ENCODE results near the gene PPP1R26. TPM values are rescaled to one million over a fixed set of nuclear protein-coding genes. Genes with fewer than 3 reads are reported as not detected.
A peak's percentile ranks its signal among the peaks of the same experiment; 100 is the strongest.

PPP1R26 gene
- total and polyA plus RNA-seq, 7 donors: 2.0 to 9.5 (median 3.8) TPM

DNA sequence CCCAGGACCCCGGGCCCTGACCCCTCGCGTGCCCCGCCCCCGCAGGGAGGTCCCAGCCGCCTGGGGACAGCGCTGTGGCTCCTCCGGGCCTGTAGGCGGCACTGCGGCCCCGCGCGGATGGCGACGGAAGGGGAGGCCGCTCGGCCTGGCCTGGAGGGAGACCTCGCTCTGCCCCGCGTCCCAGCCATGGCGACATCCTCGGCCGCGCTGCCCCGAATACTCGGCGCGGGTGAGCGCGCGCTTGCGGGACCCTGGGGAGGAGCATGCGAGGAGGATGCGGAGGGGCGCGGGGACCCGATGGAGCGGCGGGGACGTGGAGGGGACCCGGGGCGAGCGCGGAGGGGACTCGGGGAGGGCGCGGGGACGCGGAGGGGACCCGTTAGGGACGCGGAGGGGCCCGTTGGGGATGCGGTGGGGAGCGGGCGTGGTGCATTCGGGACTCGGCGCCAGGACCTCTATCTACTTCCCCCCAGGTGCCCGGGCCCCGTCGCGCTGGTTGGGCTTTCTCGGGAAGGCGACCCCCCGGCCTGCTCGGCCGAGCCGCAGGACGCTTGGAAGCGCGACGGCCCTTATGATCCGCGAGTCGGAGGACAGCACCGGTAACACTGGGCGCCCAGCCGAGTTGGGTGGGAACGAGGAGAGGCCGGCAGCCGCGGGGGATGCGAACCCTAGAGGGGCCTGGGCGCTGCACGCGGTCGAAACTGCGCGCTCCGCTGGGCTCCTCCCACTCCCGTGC is 21.1 kb downstream of the PPP1R26 start, which contains the start of gene MRPS2:
TSS of gene MRPS2 (plus strand) at position 158 of the 736 bp plus-strand sequence. CDS start at position 187, 29 bp downstream.
- Histone ChIP-seq H3K27me3 (ENCODE audit: insufficient read depth in 3 of 3, low read length in 2 of 3) (no peaks in the 10 kb centered on the region), H3K4me3 (peak within 1 kb of the TSS; percentile 86), H3K36me3 (ENCODE audit: insufficient read depth in 1 of 2, low read depth in 1 of 2) (peaks cover 0 to 32% of the 10 kb centered on the region in 2 donors), H3K9me3 (no peaks in the 10 kb centered on the region), H3K27ac (peak within 1 kb of the TSS; percentile 65), H3K4me1 (peaks cover 10% of the 10 kb centered on the region)
- ATAC-seq (peak; percentile 96 to 98 (median 98)), DNase-seq (peak; percentile 90 to 92)
- 0 to 1% (median 1%) methylated on average over 48 to 92 of the region's 92 CpGs for WGBS, 3 donors
- intact Hi-C loops (cut with DNase I): loop anchor here in 1 of 2 donors (10.0 kb wide), 1 partner anchor 1366 kb away; the partner anchor contains the start of gene WDR5
- TF ChIP-seq, protein P1, sequence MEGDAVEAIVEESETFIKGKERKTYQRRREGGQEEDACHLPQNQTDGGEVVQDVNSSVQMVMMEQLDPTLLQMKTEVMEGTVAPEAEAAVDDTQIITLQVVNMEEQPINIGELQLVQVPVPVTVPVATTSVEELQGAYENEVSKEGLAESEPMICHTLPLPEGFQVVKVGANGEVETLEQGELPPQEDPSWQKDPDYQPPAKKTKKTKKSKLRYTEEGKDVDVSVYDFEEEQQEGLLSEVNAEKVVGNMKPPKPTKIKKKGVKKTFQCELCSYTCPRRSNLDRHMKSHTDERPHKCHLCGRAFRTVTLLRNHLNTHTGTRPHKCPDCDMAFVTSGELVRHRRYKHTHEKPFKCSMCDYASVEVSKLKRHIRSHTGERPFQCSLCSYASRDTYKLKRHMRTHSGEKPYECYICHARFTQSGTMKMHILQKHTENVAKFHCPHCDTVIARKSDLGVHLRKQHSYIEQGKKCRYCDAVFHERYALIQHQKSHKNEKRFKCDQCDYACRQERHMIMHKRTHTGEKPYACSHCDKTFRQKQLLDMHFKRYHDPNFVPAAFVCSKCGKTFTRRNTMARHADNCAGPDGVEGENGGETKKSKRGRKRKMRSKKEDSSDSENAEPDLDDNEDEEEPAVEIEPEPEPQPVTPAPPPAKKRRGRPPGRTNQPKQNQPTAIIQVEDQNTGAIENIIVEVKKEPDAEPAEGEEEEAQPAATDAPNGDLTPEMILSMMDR (IDR thresholded peaks at IDR 0.05): peak; percentile 81

DNA sequence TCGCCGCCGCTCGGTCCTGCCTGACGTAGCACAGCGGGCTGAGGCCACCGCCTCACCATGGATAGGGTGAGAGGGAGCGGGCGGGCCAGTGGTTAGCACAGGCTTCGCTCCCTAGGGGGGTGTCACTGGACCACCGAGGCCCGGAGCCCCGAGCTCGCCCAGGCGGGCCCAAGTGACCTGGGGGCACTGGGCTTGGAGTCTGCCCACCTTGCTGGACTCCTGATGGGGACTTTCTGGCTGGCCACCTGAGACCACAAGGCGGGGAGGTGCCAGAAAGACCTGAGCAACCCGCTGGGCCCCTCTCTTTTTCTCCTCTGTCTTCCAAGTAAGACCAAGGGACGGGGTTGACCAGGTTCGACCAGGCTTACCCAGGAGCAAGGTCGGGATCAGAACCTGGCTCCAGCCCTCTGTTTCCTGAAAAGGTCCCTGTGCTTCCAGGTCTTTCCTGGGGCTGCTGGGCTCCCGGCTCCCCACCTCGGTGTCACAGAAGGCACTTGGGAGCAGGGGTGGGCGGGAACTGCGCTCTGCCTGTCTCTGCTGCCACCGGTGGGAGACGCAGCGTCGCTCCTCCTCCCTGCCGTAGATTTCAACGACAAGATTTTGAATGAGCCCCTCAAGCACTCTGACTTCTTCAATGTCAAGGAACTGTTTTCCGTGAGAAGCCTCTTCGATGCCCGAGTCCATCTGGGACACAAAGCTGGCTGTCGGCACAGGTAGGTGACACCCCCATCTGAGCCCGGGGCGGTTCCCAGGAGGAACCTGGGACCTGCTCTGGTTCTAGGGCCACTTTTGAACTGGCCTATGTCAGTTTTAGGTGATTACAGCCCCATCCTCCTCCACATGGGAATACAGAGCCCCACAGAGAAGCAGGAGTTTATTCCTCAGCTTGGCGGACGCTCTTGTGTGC is 21.9 kb downstream of the PPP1R26 start:
- intact Hi-C loops (cut with DNase I): loop anchor here in 1 of 2 donors (10.0 kb wide), 1 partner anchor 1367 kb away; the partner anchor contains the start of gene WDR5
- DNase-seq (no peak), ATAC-seq (no peak)
- no peaks in the 10 kb centered on the region for H3K27me3 ChIP-seq (ENCODE audit: insufficient read depth in 3 of 3, low read length in 2 of 3)
- peaks cover 0 to 32% of the 10 kb centered on the region in 2 donors for H3K36me3 ChIP-seq (ENCODE audit: insufficient read depth in 1 of 2, low read depth in 1 of 2)
- TF ChIP-seq, protein P1 (IDR thresholded peaks at IDR 0.05): no peak
- no peaks in the 10 kb centered on the region for H3K9me3 ChIP-seq
- peak overlapping the region; percentile 86 for H3K4me3 ChIP-seq
- peak overlapping the region; percentile 65 for H3K27ac ChIP-seq
- 42 to 44% (median 44%) methylated on average over 35 to 38 of the region's 38 CpGs for WGBS, 3 donors
- H3K4me1 ChIP-seq: peaks cover 10% of the 10 kb centered on the region

DNA sequence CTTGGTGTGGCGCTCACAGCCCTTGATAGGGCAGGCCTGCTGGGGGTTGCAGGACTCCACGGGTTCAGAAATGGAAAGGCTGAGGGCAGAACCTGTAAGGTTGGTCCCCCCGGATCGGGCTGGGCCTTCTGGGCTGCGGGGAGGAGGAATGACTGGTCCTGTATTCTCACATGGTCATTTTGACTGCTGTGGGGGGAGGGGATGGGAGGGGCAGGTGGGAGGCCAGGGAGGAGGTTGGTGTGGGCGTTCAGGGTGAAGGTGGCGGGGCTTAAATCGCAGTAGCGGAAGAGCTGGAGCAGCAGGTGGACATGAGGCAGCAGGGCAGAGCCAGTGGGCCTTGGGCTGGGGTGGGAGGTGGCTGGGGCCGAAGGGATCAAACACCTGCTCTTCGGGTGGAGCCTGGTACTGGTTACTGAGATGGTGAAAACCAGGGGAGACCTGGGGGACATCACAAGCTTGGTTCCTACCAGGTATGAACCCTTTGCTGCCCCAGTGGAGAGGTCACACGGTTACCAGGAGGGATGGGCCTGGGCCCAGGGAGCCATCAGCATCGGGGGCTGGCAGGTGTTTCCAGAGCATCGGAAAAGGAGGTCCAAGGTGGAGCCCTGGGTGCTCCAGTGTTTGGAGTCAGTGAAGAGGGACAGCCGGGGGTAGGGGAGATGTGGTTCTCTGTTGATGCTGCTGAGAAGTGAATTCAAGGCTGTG is 22.7 kb downstream of the PPP1R26 start:
- Histone ChIP-seq H3K9me3 (no peaks in the 10 kb centered on the region), H3K4me1 (peaks cover 10% of the 10 kb centered on the region), H3K36me3 (ENCODE audit: insufficient read depth in 1 of 2, low read depth in 1 of 2) (peaks cover 0 to 32% of the 10 kb centered on the region in 2 donors), H3K27ac (no peak overlapping the region), H3K27me3 (ENCODE audit: insufficient read depth in 3 of 3, low read length in 2 of 3) (no peaks in the 10 kb centered on the region), H3K4me3 (peak overlapping the region; percentile 86)
- intact Hi-C loops (cut with DNase I): loop anchor here in 1 of 2 donors (10.0 kb wide), 1 partner anchor 1368 kb away; the partner anchor contains the start of gene WDR5
- ATAC-seq (no peak), DNase-seq (no peak)
- TF ChIP-seq, protein P1 (IDR thresholded peaks at IDR 0.05): no peak
- 81 to 85% (median 82%) methylated on average over 15 of the region's 15 CpGs for WGBS, 3 donors

DNA sequence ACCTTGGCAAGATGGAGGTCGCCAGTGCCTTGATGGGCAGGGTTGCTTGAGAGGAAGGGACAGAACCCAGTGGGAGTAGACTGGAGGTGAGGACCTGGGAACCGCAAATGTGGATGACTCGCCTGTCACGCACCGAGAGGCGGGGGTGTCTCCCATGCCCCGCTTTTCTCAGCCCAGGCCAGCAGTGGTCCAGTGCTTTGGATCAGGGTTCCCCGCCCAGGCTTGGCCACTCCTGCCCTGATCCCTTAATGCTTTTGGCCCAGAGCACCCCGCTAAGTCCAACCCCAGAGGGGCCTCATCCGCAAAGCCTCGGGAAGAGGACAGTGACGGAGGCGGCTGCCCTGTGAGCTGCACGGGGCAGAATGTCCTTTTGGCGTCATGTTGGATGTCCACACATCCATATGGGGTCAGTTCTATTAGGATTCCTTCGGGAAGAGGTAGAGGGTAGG is 23.3 kb downstream of the PPP1R26 start:
- Histone ChIP-seq H3K4me1 (peaks cover 10% of the 10 kb centered on the region), H3K27me3 (ENCODE audit: insufficient read depth in 3 of 3, low read length in 2 of 3) (no peaks in the 10 kb centered on the region), H3K36me3 (ENCODE audit: insufficient read depth in 1 of 2, low read depth in 1 of 2) (peaks cover 0 to 32% of the 10 kb centered on the region in 2 donors), H3K9me3 (no peaks in the 10 kb centered on the region), H3K4me3 (no peak overlapping the region), H3K27ac (no peak overlapping the region)
- WGBS, 3 donors: 88 to 91% (median 89%) methylated on average over 15 to 16 of the region's 16 CpGs
- ATAC-seq (no peak), DNase-seq (no peak)
- intact Hi-C loops (cut with DNase I): loop anchor here in 1 of 2 donors (10.0 kb wide), 1 partner anchor 1368 kb away; the partner anchor contains the start of gene WDR5
- TF ChIP-seq, protein P1 (IDR thresholded peaks at IDR 0.05): no peak
